CD4-positive, alpha-beta memory T cell (primary cell): ENCODE results near the gene ARL15. TPM values are rescaled to one million over a fixed set of nuclear protein-coding genes. Genes with fewer than 3 reads are reported as not detected.

Experiments used
- CTCF ChIA-PET: fragments of 350-600 bp; sonication (Branson Sonifier 250); formaldehyde crosslinking; loops from one replicate; lab custom pipeline; 2021; ENCODE audit warnings: inconsistent platforms; ENCODE audit not compliant: partially characterized antibody; lab: Charles Lee
- POLR2A ChIA-PET: fragments of 350-600 bp; sonication (Branson Sonifier 250); formaldehyde crosslinking; loops from one replicate; lab custom pipeline; 2021; ENCODE audit not compliant: partially characterized antibody; lab: Charles Lee
- DNase-seq, 5 donors: peaks; one replicate each; pipeline versions ENCODE4 v3.0.0 to v3.0.0-alpha.2; 2020 to 2022; ENCODE audit warnings: mixed read lengths in 1 of 5
- H3K27ac ChIP-seq: one replicate; pipeline ENCODE4 v1.7.0; 2013; ENCODE audit warnings: low read depth, low read length
- H3K27me3 ChIP-seq: 2 replicates; pipeline ENCODE4 v1.7.0; 2013; ENCODE audit warnings: mild to moderate bottlenecking, low read length, moderate library complexity; ENCODE audit not compliant: insufficient read depth
- H3K36me3 ChIP-seq: 2 replicates; pipeline ENCODE4 v1.7.0; 2013; ENCODE audit warnings: mild to moderate bottlenecking, low read length, moderate library complexity; ENCODE audit not compliant: insufficient read depth
- H3K4me1 ChIP-seq: 2 replicates; pipeline ENCODE4 v1.7.0; 2013; ENCODE audit warnings: mild to moderate bottlenecking, low read length, moderate library complexity; ENCODE audit not compliant: insufficient read depth
- H3K4me3 ChIP-seq, 2 donors: one replicate each; pipeline ENCODE4 v1.7.0; 2013; ENCODE audit warnings: low read length in 2 of 2, mild to moderate bottlenecking in 1 of 2
- H3K9me3 ChIP-seq, 2 donors: one replicate each; pipeline ENCODE4 v1.7.0; 2013; ENCODE audit warnings: low read length in 2 of 2, control low read depth in 1 of 2; ENCODE audit not compliant: control insufficient read depth in 1 of 2
- H3K27ac Mint-ChIP-seq, 7 donors: one replicate each; pipeline ENCODE4 v1.8.0; 2020 to 2021; ENCODE audit warnings: mixed read lengths in 7 of 7, mild to moderate bottlenecking in 6 of 7, inconsistent platforms in 3 of 7, moderate library complexity in 3 of 7
- H3K27me3 Mint-ChIP-seq, 2 donors: one replicate each; pipeline ENCODE4 v1.8.0; 2020 to 2021; ENCODE audit warnings: mixed read lengths in 2 of 2
- H3K36me3 Mint-ChIP-seq, 2 donors: one replicate each; pipeline ENCODE4 v1.8.0; 2020 to 2021; ENCODE audit warnings: mixed read lengths in 2 of 2, inconsistent platforms in 1 of 2, mild to moderate bottlenecking in 1 of 2
- H3K4me1 Mint-ChIP-seq, 4 donors: one replicate each; pipeline ENCODE4 v1.8.0; 2020 to 2021; ENCODE audit warnings: mixed read lengths in 4 of 4, mild to moderate bottlenecking in 1 of 4
- H3K4me3 Mint-ChIP-seq, 8 donors: one replicate each; pipeline ENCODE4 v1.8.0; 2020 to 2021; ENCODE audit warnings: mixed read lengths in 8 of 8, mild to moderate bottlenecking in 7 of 8, moderate library complexity in 6 of 8, inconsistent platforms in 3 of 8
- H3K9me3 Mint-ChIP-seq, 8 donors: one replicate each; pipeline ENCODE4 v1.8.0; 2020 to 2021; ENCODE audit warnings: mixed read lengths in 8 of 8, mild to moderate bottlenecking in 5 of 8, inconsistent platforms in 3 of 8, moderate library complexity in 1 of 8
- intact Hi-C: fragments of 100-400 bp; cut with micrococcal nuclease; formaldehyde crosslinking; loops from one replicate; pipeline ENCODE4 v1.15.1; 2023
- polyA plus RNA-seq, 2 donors: library from polyadenylated mRNA; unstranded; fragments of 300-500 nt; fragmentation: Illumina TruSeq; gene quantifications; one replicate each; pipeline ENCODE4 v1.2.3, GENCODE V29; 2021
- total RNA-seq, 2 experiments: library from RNA; stranded (reverse); gene quantifications; one replicate each; pipeline ENCODE4 v1.2.3, GENCODE V29; 2021

ARL15 gene
- total and polyA plus RNA-seq, 4 experiments from 2014 or later = 14.0 to 29.8 (median 14.7) TPM

DNA sequence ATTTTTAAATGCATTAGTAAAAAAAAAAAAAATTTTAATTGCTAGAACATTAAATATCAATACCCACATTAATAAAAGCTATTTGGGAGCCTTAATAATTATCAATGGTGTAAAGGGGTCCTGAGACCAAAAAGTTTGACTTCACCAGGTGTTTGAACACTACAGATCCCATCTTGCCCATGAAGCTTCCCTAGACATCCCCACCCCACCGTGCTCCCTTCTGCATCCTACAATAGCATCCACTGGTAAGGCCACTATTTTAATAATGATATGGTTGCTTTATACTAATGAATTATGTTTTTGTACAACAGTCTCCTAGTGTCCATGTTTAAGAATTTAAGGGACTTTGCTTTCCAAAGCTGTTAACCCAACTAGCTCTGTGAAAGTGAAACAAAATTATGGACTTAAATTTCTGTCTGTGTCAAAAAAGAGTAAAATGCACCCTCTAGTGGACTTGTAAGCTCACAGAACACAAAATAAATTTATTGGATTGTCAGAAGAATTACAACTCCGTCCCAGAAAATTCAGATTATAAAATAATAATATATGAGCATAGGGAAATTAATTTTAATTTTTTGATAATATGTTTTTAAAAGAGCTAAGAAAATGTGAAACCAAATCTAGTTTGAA lies 76.0 kb downstream of the ARL15 start:
- peaks cover 0 to 4% of the 10 kb centered on the region in 2 donors for H3K36me3 Mint-ChIP-seq
- no peak overlapping the region for H3K27ac Mint-ChIP-seq
- Histone ChIP-seq H3K4me1 (no peaks in the 10 kb centered on the region), H3K4me3 (no peak overlapping the region), H3K27me3 (no peaks in the 10 kb centered on the region), H3K36me3 (no peaks in the 10 kb centered on the region), H3K9me3 (no peaks in the 10 kb centered on the region), H3K27ac (no peak overlapping the region)
- intact Hi-C loops = no loop called here
- DNase-seq = no peak
- H3K27me3 Mint-ChIP-seq = no peaks in the 10 kb centered on the region
- ChIA-PET POLR2A (interaction anchor here (1.1 kb wide), 1 partner anchor 11 kb away, joined by 3 read pairs; no protein-coding TSS in a partner anchor), CTCF (interaction anchor here (1.0 to 1.8 kb wide), 11 partner anchors 8 to 1286 kb away, joined by 3 to 9 read pairs (median 5); partner anchors contain the start of gene ARL15)
- H3K9me3 Mint-ChIP-seq = peaks cover 0 to 2% (median 0%) of the 10 kb centered on the region in 8 donors
- no peak overlapping the region for H3K4me3 Mint-ChIP-seq
- peaks cover 5 to 13% (median 8%) of the 10 kb centered on the region in 4 donors for H3K4me1 Mint-ChIP-seq

DNA sequence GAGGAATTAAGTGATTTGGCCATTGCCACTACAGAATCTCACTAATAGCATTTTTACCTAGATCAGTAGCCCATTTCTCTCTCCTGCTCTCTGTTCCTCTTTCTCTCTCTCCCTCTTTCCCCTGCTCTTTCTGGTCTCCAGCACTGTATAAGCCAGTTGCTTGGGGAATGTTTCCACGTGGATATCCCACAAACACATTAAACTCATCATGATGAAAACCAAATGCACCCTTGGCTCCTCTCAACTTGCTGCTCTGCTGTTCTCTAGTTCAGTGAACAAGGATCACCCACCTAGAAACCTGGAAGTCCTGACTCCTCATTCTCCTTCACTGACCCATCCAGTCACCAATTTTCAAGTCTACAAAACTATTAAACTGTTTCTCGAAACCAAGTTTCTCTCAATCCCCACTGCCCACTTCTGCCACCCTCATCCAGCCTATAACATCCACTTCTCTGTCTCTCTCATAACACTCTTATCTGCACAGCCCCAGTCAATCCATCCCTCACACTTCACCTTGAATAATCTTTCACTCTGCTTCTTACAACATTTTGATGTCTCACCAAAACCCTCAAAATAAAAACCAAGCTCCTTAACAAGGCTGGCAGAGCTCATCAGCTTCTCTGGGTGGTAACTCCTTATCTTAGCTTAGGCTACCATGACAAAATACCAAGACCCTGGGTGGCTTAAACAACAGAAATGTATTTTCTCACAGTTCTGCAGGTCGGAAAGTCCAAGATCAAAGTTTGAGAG lies 79.3 kb downstream of the ARL15 start:
- Histone ChIP-seq H3K4me3 (no peak overlapping the region), H3K36me3 (no peaks in the 10 kb centered on the region), H3K9me3 (no peaks in the 10 kb centered on the region), H3K27ac (no peak overlapping the region), H3K27me3 (no peaks in the 10 kb centered on the region), H3K4me1 (no peaks in the 10 kb centered on the region)
- ChIA-PET POLR2A (no interaction called here), CTCF (interaction anchor here (1.0 to 2.9 kb wide), 4 partner anchors 13 to 1282 kb away, joined by 3 to 16 read pairs (median 4); no protein-coding TSS in a partner anchor)
- Mint-ChIP-seq H3K27ac (no peak overlapping the region), H3K27me3 (no peaks in the 10 kb centered on the region), H3K4me3 (no peak overlapping the region), H3K9me3 (no peaks in the 10 kb centered on the region), H3K36me3 (no peaks in the 10 kb centered on the region), H3K4me1 (peaks cover 5 to 13% (median 11%) of the 10 kb centered on the region in 4 donors)
- intact Hi-C loops = no loop called here
- DNase-seq = no peak

DNA sequence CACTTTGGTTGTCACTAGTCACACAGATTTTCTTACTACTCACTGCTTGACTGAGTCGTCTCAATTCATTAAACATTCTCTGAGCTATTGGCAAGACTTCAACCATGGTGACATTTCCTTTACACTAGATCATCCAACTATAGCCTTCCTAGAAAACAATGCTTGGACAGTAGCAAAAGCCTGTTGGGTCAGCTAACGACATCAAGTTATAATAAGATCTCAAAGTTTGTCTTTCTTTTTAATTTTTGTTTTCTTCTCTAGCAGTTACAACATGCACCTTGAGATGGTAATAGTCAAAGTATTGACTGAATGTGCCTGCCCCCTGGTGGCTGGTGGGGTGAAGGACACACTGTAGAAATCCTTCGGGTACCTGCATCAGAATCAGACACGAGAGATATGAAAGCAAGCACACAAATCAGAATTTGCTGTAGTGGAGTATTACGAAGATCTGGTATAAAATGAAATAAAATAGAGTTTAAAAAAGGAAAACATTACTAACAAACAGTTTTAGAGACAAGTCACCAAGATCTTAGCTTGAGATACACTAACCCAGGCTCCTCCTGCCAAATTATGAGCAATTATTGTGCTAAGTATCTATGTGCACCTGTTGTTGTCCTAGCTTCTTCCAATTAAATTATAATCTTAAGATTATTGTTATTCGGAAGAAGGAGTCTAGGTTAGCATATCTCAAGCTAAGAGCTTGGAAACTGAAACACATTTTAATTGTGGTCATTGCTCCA lies 81.2 kb downstream of the ARL15 start:
- H3K36me3 Mint-ChIP-seq = peaks cover 0 to 5% of the 10 kb centered on the region in 2 donors
- peak overlapping the region in 2 of 8 donors; percentile 31 to 68 for H3K4me3 Mint-ChIP-seq
- intact Hi-C loops = loop anchor here (1.0 to 2.0 kb wide), 4 partner anchors 751 to 1281 kb away; no protein-coding TSS in a partner anchor
- H3K4me1 Mint-ChIP-seq = peaks cover 5 to 18% (median 15%) of the 10 kb centered on the region in 4 donors
- Histone ChIP-seq H3K4me1 (no peaks in the 10 kb centered on the region), H3K4me3 (no peak overlapping the region), H3K9me3 (no peaks in the 10 kb centered on the region), H3K27me3 (no peaks in the 10 kb centered on the region), H3K36me3 (no peaks in the 10 kb centered on the region), H3K27ac (no peak overlapping the region)
- POLR2A ChIA-PET = no interaction called here
- CTCF ChIA-PET = interaction anchor here (0.6 to 2.9 kb wide), 30 partner anchors 8 to 1280 kb away, joined by 3 to 24 read pairs (median 4); partner anchors contain the start of gene FST
- H3K27me3 Mint-ChIP-seq = no peaks in the 10 kb centered on the region
- peak; percentile 43 to 59 (median 58) for DNase-seq
- peak overlapping the region in 2 of 7 donors; percentile 2 to 11 for H3K27ac Mint-ChIP-seq
- H3K9me3 Mint-ChIP-seq = peaks cover 0 to 2% (median 0%) of the 10 kb centered on the region in 8 donors

DNA sequence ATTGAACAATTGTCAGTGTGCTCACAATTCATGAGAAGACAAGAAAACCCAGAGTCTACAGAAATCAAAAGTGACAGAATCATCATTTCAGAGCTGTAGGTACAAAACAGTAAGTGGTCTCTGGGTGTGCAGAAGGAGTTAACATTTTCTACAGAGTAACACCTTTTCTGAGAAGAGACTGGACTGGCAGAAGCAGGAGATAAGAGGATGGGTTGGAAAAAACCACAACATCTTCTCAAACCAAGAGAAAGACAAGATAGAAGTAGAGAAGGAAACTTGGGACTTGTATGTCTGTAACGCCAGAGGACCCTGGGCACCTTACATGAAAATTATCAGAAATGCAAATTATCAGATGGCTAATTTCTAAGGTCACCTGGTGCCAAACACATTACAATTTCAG lies 82.6 kb downstream of the ARL15 start:
- Mint-ChIP-seq H3K4me1 (peaks cover 5 to 20% (median 16%) of the 10 kb centered on the region in 4 donors), H3K9me3 (peaks cover 0 to 2% (median 0%) of the 10 kb centered on the region in 8 donors), H3K36me3 (peaks cover 0 to 5% of the 10 kb centered on the region in 2 donors), H3K27me3 (no peaks in the 10 kb centered on the region), H3K27ac (no peak overlapping the region), H3K4me3 (no peak overlapping the region)
- no peak for DNase-seq
- no peaks in the 10 kb centered on the region for H3K27me3 ChIP-seq
- H3K4me1 ChIP-seq = no peaks in the 10 kb centered on the region
- no peaks in the 10 kb centered on the region for H3K36me3 ChIP-seq
- H3K4me3 ChIP-seq = no peak overlapping the region
- intact Hi-C loops = loop anchor here (2.0 kb wide), 1 partner anchor 1103 kb away; no protein-coding TSS in a partner anchor
- CTCF ChIA-PET = interaction anchor here (1.0 to 2.9 kb wide), 11 partner anchors 10 to 750 kb away, joined by 3 to 24 read pairs (median 6); no protein-coding TSS in a partner anchor
- POLR2A ChIA-PET = no interaction called here
- no peak overlapping the region for H3K27ac ChIP-seq
- no peaks in the 10 kb centered on the region for H3K9me3 ChIP-seq

DNA sequence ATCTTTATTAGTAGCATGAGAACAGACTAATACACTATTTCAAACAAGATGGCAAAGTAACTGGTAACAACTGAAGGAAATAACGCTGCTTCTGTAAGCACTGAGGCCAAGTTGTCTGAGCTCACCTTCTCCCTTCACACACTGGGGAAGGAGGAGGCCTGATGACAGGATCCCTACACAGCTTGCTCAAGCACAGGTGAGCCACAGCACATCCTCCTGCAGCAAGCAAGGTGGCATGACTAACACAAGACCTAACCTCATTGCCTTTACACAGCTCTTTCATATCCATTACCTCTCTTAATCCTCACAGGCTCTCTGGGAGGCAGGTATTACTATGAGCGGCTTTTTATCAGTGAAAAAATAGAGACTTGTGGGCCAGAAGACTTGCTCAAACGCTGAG lies 83.3 kb downstream of the ARL15 start:
- H3K27ac Mint-ChIP-seq = no peak overlapping the region
- no peaks in the 10 kb centered on the region for H3K4me1 ChIP-seq
- no peak overlapping the region for H3K4me3 Mint-ChIP-seq
- H3K4me3 ChIP-seq = no peak overlapping the region
- peaks cover 5 to 20% (median 16%) of the 10 kb centered on the region in 4 donors for H3K4me1 Mint-ChIP-seq
- H3K9me3 ChIP-seq = no peaks in the 10 kb centered on the region
- peaks cover 0 to 5% of the 10 kb centered on the region in 2 donors for H3K36me3 Mint-ChIP-seq
- ChIA-PET CTCF (interaction anchor here (0.6 to 2.0 kb wide), 6 partner anchors 10 to 262 kb away, joined by 3 to 6 read pairs (median 4); no protein-coding TSS in a partner anchor), POLR2A (no interaction called here)
- no peaks in the 10 kb centered on the region for H3K27me3 ChIP-seq
- no peak for DNase-seq
- intact Hi-C loops = no loop called here
- H3K9me3 Mint-ChIP-seq = peaks cover 0 to 2% (median 0%) of the 10 kb centered on the region in 8 donors
- no peaks in the 10 kb centered on the region for H3K27me3 Mint-ChIP-seq
- no peak overlapping the region for H3K27ac ChIP-seq
- no peaks in the 10 kb centered on the region for H3K36me3 ChIP-seq

DNA sequence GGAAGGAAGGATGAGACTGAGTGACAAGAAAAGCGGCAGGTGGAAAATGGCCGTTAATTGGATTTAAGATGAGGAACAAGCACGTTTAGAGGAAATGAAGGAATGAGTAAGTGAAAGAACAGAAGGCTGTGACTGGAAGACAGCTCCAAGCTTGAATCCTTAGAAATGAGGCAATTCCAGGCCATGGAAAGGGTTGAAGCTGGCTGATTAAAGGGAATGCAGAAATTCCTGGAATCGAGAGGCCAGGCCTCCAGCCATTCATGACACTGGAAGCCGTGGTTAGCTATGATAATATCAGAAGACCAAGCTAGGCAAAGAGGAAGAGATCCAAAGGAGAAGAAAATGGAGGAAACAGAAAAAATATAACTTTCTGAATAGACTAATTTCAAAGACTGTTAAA lies 84.2 kb downstream of the ARL15 start:
- Mint-ChIP-seq H3K27ac (no peak overlapping the region), H3K9me3 (peaks cover 0 to 2% (median 0%) of the 10 kb centered on the region in 8 donors), H3K27me3 (no peaks in the 10 kb centered on the region), H3K4me3 (no peak overlapping the region), H3K36me3 (peaks cover 0 to 5% of the 10 kb centered on the region in 2 donors), H3K4me1 (peaks cover 3 to 16% (median 15%) of the 10 kb centered on the region in 4 donors)
- Histone ChIP-seq H3K36me3 (no peaks in the 10 kb centered on the region), H3K27me3 (no peaks in the 10 kb centered on the region), H3K9me3 (no peaks in the 10 kb centered on the region), H3K4me1 (no peaks in the 10 kb centered on the region), H3K4me3 (no peak overlapping the region), H3K27ac (no peak overlapping the region)
- ChIA-PET CTCF (interaction anchor here (0.5 to 2.0 kb wide), 4 partner anchors 8 to 247 kb away, joined by 3 to 6 read pairs (median 4); no protein-coding TSS in a partner anchor), POLR2A (no interaction called here)
- intact Hi-C loops = no loop called here
- DNase-seq = no peak
